NCI-H1417 (cell line): ENCODE results near the gene NAT8L.
A peak's percentile ranks its signal among the peaks of the same experiment; 100 is the strongest.

Source experiments
- DNase-seq, 3 experiments: peaks; one replicate each; lab custom pipeline; 2025; lab: John Stamatoyannopoulos, UW

NAT8L gene

GRCh38 chr4:2064276-2064991 lies 5.3 kb downstream of the NAT8L start:
- DNase-seq: no peak

DNA sequence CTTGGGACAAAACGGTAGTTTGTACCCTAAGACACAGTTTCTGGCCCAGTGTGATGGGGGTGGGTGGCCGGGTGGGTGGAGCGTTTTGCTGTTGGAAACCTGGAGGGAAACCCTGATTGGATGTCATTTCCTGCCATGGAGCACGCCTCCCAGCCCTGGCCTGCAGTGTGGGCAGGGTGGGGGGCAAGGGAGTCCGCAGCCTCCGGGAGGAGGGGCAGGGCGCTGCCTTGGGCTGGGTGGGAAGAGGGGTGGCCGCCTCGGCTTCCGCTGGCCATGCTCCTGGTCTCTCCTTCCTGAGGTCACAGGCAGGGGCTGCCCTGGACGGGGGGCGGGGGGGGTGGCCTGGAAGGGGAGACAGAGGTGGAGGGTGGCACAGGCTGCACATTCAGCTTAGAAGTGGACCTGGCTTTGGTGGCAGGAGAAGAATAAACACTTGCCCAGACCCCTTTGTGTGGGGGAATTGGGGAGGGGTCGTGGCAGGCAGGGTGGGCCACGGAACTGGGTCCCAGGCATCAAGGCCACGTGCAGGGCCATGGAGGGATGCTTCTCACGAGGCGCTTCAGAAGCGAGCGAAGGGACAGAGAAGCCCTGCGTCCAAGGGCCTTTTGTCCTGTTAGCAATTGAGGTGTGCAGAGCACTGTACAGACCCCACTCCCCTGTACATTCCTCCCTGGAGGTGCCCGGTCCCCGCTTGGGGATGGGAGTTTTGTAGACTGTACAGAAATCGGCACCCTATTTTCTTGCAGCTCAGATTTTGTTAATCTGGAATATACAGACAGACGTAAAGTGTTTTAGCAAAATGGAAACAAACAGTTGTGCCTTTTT lies 6.2 kb downstream of the NAT8L start:
- DNase-seq: no peak

DNA sequence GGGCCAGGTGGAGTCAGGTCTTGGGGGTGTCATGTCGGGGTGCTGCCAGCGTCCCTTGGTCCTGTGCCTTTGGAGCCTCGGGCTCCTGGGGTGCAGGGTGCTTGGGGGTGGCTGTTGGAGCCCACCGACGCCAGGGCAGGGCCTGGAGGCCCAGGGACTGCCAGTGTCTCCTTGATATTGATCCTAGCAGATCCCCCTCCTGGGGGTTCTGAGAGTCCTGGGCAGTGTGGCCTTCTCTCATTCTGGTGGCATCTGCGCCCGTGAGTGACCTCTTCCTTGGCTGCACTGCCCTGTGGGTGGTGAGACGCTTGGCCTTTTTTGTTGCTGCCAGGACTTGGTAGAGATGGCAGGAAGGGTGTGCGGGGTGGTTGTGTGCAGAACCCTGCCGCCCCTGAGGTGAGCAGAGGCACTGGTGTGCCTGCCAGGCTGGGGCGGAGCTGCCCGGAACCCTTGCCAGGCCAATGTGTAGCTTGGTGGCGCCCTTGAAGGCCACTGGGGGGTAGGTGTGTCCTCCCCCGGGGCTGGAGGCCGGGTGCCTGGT lies 7.0 kb downstream of the NAT8L start:
- DNase-seq: no peak

DNA sequence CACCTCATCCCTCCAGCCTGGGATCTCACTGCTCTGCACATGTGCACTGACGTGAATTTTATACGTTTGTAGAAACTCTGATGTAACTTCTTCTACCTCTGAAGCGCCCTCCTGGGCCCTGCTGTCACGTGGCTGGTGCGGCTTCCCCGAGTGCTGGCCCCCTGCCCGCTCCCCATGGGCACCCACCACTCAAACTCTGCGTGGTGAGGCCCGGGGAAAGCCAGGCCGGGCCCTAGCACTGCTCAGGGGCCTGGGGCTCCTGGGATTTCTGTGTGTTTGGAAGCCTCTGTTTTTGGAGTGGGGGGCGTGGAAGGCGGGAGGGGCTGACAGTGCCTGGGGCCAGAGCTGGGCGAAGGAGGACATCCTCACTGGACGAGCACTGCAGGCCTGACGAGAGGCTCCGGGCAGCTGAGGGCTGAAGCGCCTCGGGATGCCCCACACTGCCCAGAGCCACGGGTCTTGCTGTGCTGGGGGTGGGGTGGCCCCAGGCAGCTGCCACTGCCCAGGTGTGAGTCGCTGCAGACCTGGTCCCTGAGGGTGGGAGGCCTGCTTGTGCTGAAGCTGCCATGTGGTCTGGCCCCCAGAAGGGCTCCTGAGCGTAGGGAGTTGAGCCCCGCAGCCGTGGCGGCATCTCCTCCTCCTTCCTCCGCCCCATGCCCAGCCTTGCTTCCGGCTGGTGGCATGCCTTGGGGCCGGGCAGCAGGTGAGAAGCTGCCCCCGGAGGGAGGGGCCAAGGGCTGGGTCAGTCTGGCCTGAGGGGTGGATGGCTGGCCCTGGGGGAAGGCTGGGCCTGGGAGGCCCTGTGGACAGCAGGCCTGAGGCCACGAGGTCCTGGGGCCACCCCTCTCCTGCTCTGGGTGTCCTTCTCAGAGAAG lies 7.7 kb downstream of the NAT8L start:
- DNase-seq: no peak

- DNase-seq: no peak
These were observed 8.5 kb downstream of the NAT8L start for GRCh38 chr4:2067446-2068197.

DNA sequence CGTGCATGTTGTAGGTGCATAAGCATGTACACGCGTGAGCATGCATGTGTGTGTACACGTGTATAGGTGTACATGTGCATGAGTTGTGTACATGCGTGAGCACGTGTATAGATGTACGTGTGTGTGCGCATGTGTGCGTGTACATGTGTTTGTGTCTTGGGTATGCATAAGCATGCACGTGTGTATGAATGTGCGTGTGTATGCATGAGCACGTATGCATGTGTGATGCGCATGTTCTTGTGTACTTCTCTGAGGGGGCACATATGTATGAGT lies 9.0 kb downstream of the NAT8L start:
- no peak for DNase-seq

DNA sequence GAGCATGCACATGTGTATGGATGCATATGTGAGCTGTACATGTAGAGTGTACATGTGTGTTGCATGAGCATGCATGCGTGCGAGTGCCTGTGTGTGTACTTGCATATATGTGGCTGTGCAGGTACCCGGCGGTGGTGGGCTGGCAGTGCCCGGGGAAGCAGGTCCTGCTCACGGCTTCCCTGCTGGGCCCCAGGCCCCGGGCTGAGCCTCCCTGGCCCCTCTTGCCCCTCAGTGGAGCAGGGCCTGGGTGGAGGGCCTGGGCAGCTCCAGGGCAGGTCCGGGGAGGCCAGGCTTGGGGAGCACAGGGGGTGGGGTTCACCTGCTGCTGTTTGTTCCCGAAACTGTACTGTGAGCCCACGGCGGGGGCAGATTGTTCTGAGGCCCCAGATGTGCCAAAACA lies 9.4 kb downstream of the NAT8L start:
- DNase-seq: no peak

- no peak for DNase-seq
These were observed 10.2 kb downstream of the NAT8L start for GRCh38 chr4:2069161-2069971.

- DNase-seq: no peak
These were observed 10.9 kb downstream of the NAT8L start for GRCh38 chr4:2069986-2070385.

DNA sequence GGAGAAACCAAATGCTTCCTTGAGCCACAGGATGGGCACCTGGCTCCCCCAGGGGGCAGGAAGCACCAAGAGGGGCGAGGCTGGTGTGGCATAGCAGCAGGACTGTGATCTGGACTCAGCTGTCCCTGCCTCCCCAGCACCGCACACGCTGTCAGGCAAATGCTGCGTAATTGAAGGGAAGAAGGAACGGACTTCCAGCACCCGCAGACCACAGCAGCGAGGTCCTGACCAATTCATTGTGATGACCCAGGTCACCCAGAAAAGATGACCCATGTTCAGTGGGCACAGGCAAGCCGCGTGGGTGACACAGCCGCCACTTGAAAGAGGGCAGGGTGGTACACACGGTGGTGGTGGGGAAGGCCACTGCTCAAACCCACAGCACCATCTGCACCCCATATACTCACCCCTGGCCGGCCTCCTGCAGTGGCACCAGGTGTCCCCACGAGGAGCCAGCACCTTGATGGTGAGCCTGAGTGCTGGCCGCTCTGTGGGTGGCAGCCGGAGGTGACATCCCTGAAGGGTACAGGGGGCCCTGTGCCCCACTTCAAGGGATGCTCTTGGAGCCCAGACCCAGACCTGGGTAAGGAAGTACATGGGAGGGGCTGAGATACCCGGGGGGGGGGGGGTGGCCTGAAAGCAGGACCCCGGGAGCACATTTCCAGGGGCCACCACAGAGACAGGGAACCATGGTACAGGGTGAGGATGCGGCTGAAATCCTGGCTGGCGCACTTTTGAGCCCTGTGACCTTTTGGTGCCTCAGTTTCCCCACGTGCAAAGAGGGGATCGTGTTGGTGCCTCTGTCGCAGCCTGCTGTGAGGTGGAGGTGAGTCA lies 11.5 kb downstream of the NAT8L start:
- DNase-seq: no peak

- peak in 2 of 3 experiments; percentile 76 to 84 for DNase-seq
These were observed 12.3 kb downstream of the NAT8L start for GRCh38 chr4:2071252-2071911.

DNA sequence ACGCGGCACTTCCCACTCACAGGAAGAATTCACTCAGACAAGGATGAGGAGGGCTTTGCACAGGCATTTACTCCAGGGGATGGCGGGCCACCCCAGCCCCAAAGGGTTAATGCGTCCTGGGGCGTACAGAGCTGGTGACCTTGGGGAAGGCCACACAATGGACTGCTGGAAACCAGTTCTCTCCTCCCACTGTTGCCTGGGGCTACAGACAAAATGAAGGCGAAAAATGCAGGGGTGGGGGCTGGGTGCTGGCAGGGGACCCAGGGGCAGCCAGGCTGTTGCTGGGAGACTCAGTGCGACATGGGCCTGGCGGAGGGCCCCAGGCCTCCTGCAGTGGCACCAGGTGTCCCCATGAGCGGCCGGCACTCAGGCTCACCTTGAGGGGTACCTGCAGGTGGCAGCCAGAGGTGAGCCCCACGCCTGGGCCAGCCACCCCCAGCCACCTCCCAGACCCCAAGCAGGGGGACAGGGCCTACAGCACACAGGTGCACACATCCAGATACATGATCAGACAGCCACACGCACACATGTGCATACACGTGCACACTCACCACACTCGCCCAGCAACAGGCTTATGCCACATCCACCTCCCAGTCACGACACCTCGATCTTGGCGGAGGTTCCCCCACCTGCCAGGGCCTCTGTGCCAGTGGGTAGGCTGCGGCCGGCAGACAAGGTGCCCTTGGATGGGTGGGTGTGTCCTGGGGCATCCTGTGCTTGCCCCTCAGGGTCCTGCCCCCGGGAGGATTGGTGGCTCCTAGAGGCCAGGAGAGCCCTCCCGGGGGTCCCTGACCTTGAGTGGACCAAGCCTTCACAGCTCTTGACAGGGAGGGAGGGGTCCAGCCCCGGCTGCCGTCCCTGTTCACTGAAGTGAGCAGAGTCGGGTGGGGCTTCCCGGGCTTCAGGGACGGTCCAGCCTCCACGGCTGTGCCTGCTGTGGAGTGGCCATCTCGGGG lies 13.1 kb downstream of the NAT8L start:
- DNase-seq: peak in 2 of 3 experiments; percentile 81 to 91

GRCh38 chr4:2072971-2073807 lies 14.1 kb downstream of the NAT8L start:
- DNase-seq: no peak

- DNase-seq: peak in 1 of 3 experiments; percentile 9
These were observed 14.8 kb downstream of the NAT8L start for GRCh38 chr4:2073808-2074481.

- no peak for DNase-seq
These were observed 15.5 kb downstream of the NAT8L start for GRCh38 chr4:2074588-2074987.

- no peak for DNase-seq
These were observed 16.3 kb downstream of the NAT8L start for GRCh38 chr4:2075171-2075986.
